Mesendoderm (in vitro differentiated cells): ENCODE measurements around the gene SLC14A1.

Experiments
- DNase-seq: peaks from one replicate; pipeline ENCODE4 v3.0.0; 2013
- H2AK5ac ChIP-seq: 2 replicates; pipeline ENCODE4 v1.6.1; 2013; ENCODE audit warnings: low read length, inconsistent platforms
- H2BK120ac ChIP-seq: 2 replicates; pipeline ENCODE4 v1.6.1; 2013; ENCODE audit warnings: low read depth, mild to moderate bottlenecking, low read length, moderate library complexity, mixed read lengths
- H2BK15ac ChIP-seq: replicated peaks from 2 replicates; pipeline ENCODE4 v1.6.1; 2013; ENCODE audit warnings: low read depth, mild to moderate bottlenecking, moderate library complexity
- H2BK5ac ChIP-seq: 2 replicates; pipeline ENCODE4 v1.6.1; 2013; ENCODE audit warnings: low read length, inconsistent platforms
- H3K18ac ChIP-seq: 2 replicates; pipeline ENCODE4 v1.6.1; 2013; ENCODE audit warnings: mild to moderate bottlenecking, low read length, mixed read lengths
- H3K23ac ChIP-seq: one replicate; pipeline ENCODE4 v1.6.1; 2013; ENCODE audit warnings: low read length
- H3K27ac ChIP-seq: 2 replicates; pipeline ENCODE4 v1.5.1; 2013; ENCODE audit warnings: low read depth, mild to moderate bottlenecking, inconsistent platforms, low read length, moderate library complexity
- H3K27me3 ChIP-seq: 2 replicates; pipeline ENCODE4 v1.6.1; 2013; ENCODE audit warnings: low read length, control low read depth, mild to moderate bottlenecking, inconsistent platforms; ENCODE audit not compliant: insufficient read depth, poor library complexity
- H3K36me3 ChIP-seq: 2 replicates; pipeline ENCODE4 v1.6.1; 2013; ENCODE audit warnings: low read length, inconsistent platforms; ENCODE audit not compliant: control insufficient read depth, insufficient read depth
- H3K4ac ChIP-seq: one replicate; pipeline ENCODE4 v1.6.1; 2013; ENCODE audit warnings: low read depth, mild to moderate bottlenecking, low read length, moderate library complexity
- H3K4me1 ChIP-seq: 2 replicates; pipeline ENCODE4 v1.6.1; 2013; ENCODE audit warnings: low read depth, low read length, inconsistent platforms; ENCODE audit not compliant: control insufficient read depth
- H3K4me2 ChIP-seq: 2 replicates; pipeline ENCODE4 v1.6.1; 2013; ENCODE audit warnings: low read length
- H3K4me3 ChIP-seq: 2 replicates; pipeline ENCODE4 v1.5.1; 2013; ENCODE audit warnings: mild to moderate bottlenecking, low read length
- H3K56ac ChIP-seq: one replicate; pipeline ENCODE4 v1.6.1; 2013; ENCODE audit warnings: low read length
- H3K79me1 ChIP-seq: 2 replicates; pipeline ENCODE4 v1.6.1; 2013; ENCODE audit warnings: low read length, inconsistent platforms
- H3K79me2 ChIP-seq: 2 replicates; pipeline ENCODE4 v1.6.1; 2013; ENCODE audit warnings: mild to moderate bottlenecking, low read length; ENCODE audit not compliant: control insufficient read depth, insufficient read depth
- H3K9ac ChIP-seq: 2 replicates; pipeline ENCODE4 v1.6.1; 2013; ENCODE audit warnings: low read length, inconsistent platforms
- H4K5ac ChIP-seq: one replicate; pipeline ENCODE4 v1.6.1; 2013; ENCODE audit warnings: low read length
- H4K8ac ChIP-seq: one replicate; pipeline ENCODE4 v1.6.1; 2013; ENCODE audit warnings: low read depth, mild to moderate bottlenecking, control low read depth, low read length, moderate library complexity
- WGBS: extraction: QIAGEN DNeasy Blood & Tissue Kit; methylation state at CpG from one replicate; pipeline ENCODE4 v1.1.7; 2013; ENCODE audit warnings: low lambda C conversion rate, missing lambda C conversion rate; ENCODE audit not compliant: insufficient coverage; ENCODE audit errors: extremely low coverage; 5-methylcytosine and 5-hydroxymethylcytosine counted together

SLC14A1 gene

DNA sequence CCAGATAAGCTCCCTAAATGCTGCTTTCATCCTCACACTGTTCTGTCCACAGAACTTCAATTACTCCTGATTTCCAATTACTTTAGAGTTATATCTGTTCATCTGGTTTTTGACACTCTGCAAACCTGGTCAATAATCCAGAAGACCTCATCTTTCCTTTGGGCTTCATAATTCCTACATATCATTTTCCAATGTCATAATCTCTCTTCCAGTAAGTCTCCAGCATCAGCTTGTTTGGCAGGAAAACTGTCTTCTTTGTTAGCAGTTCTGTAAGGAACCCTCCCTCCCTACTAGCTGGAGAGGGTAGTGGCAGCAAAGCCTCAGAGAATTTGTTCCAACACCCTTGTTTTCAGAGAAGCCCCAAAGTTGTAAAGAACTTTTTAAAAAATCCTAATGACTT, 11.9 kb upstream of the SLC14A1 start:
- Histone ChIP-seq H2BK15ac (no peak overlapping the region), H3K27me3 (no peaks in the 10 kb centered on the region), H3K79me2 (no peaks in the 10 kb centered on the region), H3K4me2 (no peak overlapping the region), H3K27ac (no peak overlapping the region), H2BK120ac (no peak overlapping the region), H3K79me1 (no peaks in the 10 kb centered on the region), H2AK5ac (no peak overlapping the region), H3K23ac (no peak overlapping the region), H3K56ac (no peak overlapping the region), H3K4ac (no peak overlapping the region), H4K8ac (no peak overlapping the region), H3K36me3 (no peaks in the 10 kb centered on the region), H3K4me3 (no peak overlapping the region), H3K9ac (no peak overlapping the region), H2BK5ac (no peak overlapping the region), H3K4me1 (no peaks in the 10 kb centered on the region), H3K18ac (no peak overlapping the region), H4K5ac (no peak overlapping the region)
- no peak for DNase-seq

DNA sequence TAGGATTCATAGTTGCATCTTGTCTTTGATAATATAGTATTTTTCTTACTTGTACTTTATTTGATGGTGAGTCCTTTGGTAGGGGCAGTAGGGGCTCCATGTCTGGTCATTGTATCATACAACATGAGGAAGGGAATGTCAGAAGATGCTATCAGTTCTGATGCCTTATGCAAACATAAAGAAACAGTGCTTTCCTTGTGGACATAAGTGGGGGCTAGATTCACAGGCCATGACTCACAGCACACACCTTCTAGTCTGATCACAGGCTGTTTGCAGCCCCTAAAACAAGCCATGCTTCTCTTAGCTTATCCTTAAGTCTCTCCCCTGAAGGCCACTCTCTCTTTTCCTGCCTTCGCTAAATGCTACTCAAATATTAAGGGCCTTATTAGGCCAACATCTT, 10.7 kb upstream of the SLC14A1 start:
- no peak overlapping the region for H3K4ac ChIP-seq
- H3K27ac ChIP-seq: no peak overlapping the region
- no peak overlapping the region for H3K56ac ChIP-seq
- H2BK5ac ChIP-seq: no peak overlapping the region
- H3K4me3 ChIP-seq: no peak overlapping the region
- no peak overlapping the region for H3K9ac ChIP-seq
- H2AK5ac ChIP-seq: no peak overlapping the region
- no peak overlapping the region for H3K23ac ChIP-seq
- no peaks in the 10 kb centered on the region for H3K27me3 ChIP-seq
- H3K79me2 ChIP-seq: no peaks in the 10 kb centered on the region
- H3K4me1 ChIP-seq: no peaks in the 10 kb centered on the region
- no peak overlapping the region for H2BK15ac ChIP-seq
- no peaks in the 10 kb centered on the region for H3K79me1 ChIP-seq
- H4K5ac ChIP-seq: no peak overlapping the region
- DNase-seq: peak; percentile 18
- H2BK120ac ChIP-seq: no peak overlapping the region
- WGBS: no CpG with 5 or more reads among the region's 1 CpG
- H3K36me3 ChIP-seq: no peaks in the 10 kb centered on the region
- no peak overlapping the region for H3K4me2 ChIP-seq
- no peak overlapping the region for H3K18ac ChIP-seq
- no peak overlapping the region for H4K8ac ChIP-seq

DNA sequence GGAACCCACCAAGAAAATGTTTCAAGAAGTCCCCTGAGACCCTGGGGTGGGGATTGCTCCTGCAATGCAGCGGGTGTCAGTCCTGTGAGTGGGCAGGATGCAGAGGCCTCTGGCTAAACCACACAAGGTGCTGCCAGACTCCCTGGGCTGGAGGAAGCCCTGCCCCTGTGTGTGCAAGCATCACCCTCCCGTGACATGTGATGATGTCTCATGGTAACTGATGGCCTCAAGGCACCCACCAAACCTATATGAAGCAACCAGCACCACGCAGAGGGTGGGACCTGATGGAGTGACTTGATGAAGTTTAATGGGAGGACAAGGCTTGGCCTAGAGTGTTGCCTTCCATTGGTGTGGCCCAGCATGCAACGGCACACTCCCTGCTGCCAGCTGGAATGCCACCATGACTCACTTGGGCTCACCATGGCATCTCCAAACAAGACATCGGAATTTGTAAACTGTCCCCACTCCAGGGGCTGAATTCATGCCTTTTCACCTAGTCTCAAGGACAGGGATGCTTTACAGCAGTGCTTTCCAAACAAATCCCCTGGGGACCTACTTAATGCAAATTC, 8.7 kb upstream of the SLC14A1 start:
- H3K79me2 ChIP-seq: no peaks in the 10 kb centered on the region
- H3K4me1 ChIP-seq: no peaks in the 10 kb centered on the region
- H2BK15ac ChIP-seq: no peak overlapping the region
- no peak overlapping the region for H3K56ac ChIP-seq
- no peak overlapping the region for H3K18ac ChIP-seq
- H3K4ac ChIP-seq: no peak overlapping the region
- H3K4me3 ChIP-seq: no peak overlapping the region
- no peak overlapping the region for H3K23ac ChIP-seq
- H3K36me3 ChIP-seq: no peaks in the 10 kb centered on the region
- no peak overlapping the region for H2AK5ac ChIP-seq
- no peak overlapping the region for H3K9ac ChIP-seq
- peak; percentile 30 for DNase-seq
- H2BK5ac ChIP-seq: no peak overlapping the region
- H4K5ac ChIP-seq: no peak overlapping the region
- no peak overlapping the region for H3K4me2 ChIP-seq
- H3K79me1 ChIP-seq: no peaks in the 10 kb centered on the region
- H3K27me3 ChIP-seq: no peaks in the 10 kb centered on the region
- no peak overlapping the region for H4K8ac ChIP-seq
- WGBS: no CpG with 5 or more reads among the region's 5 CpGs
- no peak overlapping the region for H3K27ac ChIP-seq
- H2BK120ac ChIP-seq: no peak overlapping the region

DNA sequence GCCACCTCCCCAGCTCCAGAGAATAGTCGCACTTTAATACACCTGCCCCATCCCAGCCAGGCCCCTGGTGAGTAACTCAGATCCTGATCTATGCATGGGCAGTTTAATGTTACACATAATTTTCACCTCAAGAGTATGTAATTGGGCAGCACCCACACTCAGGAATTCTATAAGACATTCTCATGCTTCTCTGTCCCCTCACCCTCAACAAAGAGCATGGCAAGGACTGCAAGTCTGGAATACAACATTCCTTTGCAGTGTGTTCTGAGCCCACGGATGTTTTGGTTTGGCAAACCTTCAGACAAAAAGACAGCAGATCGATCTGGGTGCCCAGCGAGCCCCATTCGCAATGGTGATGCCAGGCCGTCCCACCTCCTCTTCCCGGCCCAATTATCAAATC, 4.9 kb upstream of the SLC14A1 start:
- Histone ChIP-seq H2BK5ac (no peak overlapping the region), H3K4me1 (no peaks in the 10 kb centered on the region), H3K18ac (no peak overlapping the region), H2BK120ac (no peak overlapping the region), H4K5ac (no peak overlapping the region), H3K79me2 (no peaks in the 10 kb centered on the region), H3K4me2 (no peak overlapping the region), H2AK5ac (no peak overlapping the region), H3K27me3 (no peaks in the 10 kb centered on the region), H3K9ac (no peak overlapping the region), H3K23ac (no peak overlapping the region), H3K36me3 (no peaks in the 10 kb centered on the region), H3K4me3 (no peak overlapping the region), H3K56ac (no peak overlapping the region), H3K27ac (no peak overlapping the region), H3K4ac (no peak overlapping the region), H2BK15ac (no peak overlapping the region), H3K79me1 (no peaks in the 10 kb centered on the region), H4K8ac (no peak overlapping the region)
- no CpG with 5 or more reads among the region's 7 CpGs for WGBS
- DNase-seq: no peak

DNA sequence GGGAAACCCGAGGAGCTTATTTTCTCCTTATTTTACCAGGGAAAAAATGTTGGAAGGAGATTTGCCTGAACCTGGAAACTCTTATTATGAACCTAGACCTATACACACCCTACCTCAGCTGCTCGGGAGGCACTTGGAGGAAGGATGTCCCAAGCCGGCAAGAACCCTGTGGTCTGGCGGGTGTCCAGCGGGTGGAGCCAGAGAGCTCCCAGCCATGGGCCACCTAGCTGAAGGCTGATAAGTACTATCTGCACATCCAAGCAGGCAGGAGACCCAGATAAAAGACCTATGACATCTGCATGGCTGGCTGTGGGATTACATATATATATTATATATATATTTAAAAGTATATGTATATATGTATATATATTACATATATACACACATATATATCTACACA, 1.1 kb upstream of the SLC14A1 start:
- no peak overlapping the region for H4K8ac ChIP-seq
- no peak overlapping the region for H2BK15ac ChIP-seq
- no peak overlapping the region for H3K27ac ChIP-seq
- no peak overlapping the region for H2AK5ac ChIP-seq
- H3K23ac ChIP-seq: no peak overlapping the region
- peak; percentile 83 for DNase-seq
- H3K4ac ChIP-seq: no peak overlapping the region
- H3K56ac ChIP-seq: no peak overlapping the region
- H3K79me2 ChIP-seq: no peaks in the 10 kb centered on the region
- WGBS: no CpG with 5 or more reads among the region's 5 CpGs
- no peaks in the 10 kb centered on the region for H3K36me3 ChIP-seq
- no peaks in the 10 kb centered on the region for H3K27me3 ChIP-seq
- H2BK5ac ChIP-seq: no peak overlapping the region
- no peak overlapping the region for H3K4me3 ChIP-seq
- no peak overlapping the region for H3K4me2 ChIP-seq
- H3K18ac ChIP-seq: no peak overlapping the region
- H2BK120ac ChIP-seq: no peak overlapping the region
- H3K4me1 ChIP-seq: no peaks in the 10 kb centered on the region
- no peaks in the 10 kb centered on the region for H3K79me1 ChIP-seq
- H4K5ac ChIP-seq: no peak overlapping the region
- no peak overlapping the region for H3K9ac ChIP-seq

DNA sequence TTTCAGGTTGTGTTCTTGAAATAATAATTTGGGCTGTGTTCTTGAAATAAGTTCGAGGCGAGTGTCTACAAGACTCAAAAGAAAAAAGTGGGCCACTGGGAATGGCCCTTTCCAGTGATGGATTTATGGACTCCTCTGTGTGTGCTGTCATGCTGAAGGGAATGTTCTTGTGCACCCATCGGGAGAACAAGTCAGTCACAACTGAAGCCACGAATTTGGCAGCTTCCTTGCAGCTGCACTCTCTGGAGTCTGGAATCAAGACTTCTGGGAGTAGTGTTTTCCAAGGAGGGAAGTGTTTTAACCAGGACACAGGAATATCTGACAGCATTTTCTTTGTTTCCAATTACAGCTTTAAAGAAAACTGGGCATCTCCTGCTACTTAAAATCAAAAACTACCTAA, 620 bp downstream of the SLC14A1 start:
- H2AK5ac ChIP-seq: no peak overlapping the region
- H2BK120ac ChIP-seq: no peak overlapping the region
- WGBS: no CpG with 5 or more reads among the region's 4 CpGs
- DNase-seq: no peak
- H3K9ac ChIP-seq: no peak overlapping the region
- H3K4me3 ChIP-seq: no peak overlapping the region
- no peak overlapping the region for H4K8ac ChIP-seq
- no peaks in the 10 kb centered on the region for H3K79me2 ChIP-seq
- H3K36me3 ChIP-seq: no peaks in the 10 kb centered on the region
- H3K4ac ChIP-seq: no peak overlapping the region
- H2BK5ac ChIP-seq: no peak overlapping the region
- H2BK15ac ChIP-seq: no peak overlapping the region
- no peak overlapping the region for H3K18ac ChIP-seq
- no peaks in the 10 kb centered on the region for H3K27me3 ChIP-seq
- H3K27ac ChIP-seq: no peak overlapping the region
- no peaks in the 10 kb centered on the region for H3K79me1 ChIP-seq
- no peak overlapping the region for H3K56ac ChIP-seq
- no peaks in the 10 kb centered on the region for H3K4me1 ChIP-seq
- no peak overlapping the region for H4K5ac ChIP-seq
- no peak overlapping the region for H3K23ac ChIP-seq
- no peak overlapping the region for H3K4me2 ChIP-seq
